GM18867 (cell line): Measurements from ENCODE around the gene SPEN.
"Not testable (repeated sequence)": the region's sequence is repeated elsewhere in the genome, so short reads cannot be mapped to it uniquely, and the experiment has no call there.

Source experiments
- ATAC-seq: cut with Tn5 transposase; IDR thresholded peaks from one replicate; pipeline ENCODE4 v1.9.1; 2021; ENCODE audit warnings: mild to moderate bottlenecking, moderate library complexity; ENCODE audit not compliant: unreplicated experiment

The SPEN gene

DNA sequence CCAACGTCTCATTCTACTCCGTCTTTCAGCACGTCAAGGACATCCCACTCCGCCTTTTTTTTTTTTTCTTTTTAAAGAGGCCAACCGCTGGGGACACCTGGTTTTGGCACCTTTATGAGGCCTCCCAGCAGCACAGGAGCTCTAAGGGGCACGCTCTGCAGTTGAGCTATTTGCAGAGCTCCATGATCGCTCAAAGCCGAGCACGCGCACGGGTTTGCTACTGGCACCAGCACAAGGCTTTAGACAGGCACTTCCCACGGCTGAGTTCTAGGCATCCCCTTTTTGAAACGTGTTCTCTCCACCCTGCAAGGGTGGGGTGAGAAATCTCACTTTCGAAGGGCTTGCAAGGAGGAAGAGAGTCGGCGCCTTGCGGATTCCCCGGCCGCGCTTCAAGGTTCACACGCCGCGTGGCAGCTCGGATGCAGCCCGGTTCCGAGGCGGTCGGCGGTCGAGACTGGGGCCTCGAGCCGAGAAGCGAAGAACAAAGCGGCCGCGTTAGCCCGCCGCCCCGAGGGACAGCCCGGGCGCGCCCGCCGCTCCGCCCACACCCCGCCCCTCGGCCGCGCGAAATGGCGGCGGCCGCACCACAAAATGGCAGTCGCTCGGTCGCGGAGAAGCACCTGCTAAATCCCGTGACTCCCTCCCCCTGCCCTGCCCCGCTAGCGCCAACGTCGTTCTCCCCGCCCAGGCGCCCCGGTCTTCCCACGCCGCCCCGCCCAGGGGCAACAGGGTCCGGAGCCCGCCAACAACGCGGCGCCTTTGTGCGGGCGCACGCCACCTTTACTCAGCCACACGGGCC is 12.9 kb upstream of the SPEN start:
- peak; percentile 47 for ATAC-seq

DNA sequence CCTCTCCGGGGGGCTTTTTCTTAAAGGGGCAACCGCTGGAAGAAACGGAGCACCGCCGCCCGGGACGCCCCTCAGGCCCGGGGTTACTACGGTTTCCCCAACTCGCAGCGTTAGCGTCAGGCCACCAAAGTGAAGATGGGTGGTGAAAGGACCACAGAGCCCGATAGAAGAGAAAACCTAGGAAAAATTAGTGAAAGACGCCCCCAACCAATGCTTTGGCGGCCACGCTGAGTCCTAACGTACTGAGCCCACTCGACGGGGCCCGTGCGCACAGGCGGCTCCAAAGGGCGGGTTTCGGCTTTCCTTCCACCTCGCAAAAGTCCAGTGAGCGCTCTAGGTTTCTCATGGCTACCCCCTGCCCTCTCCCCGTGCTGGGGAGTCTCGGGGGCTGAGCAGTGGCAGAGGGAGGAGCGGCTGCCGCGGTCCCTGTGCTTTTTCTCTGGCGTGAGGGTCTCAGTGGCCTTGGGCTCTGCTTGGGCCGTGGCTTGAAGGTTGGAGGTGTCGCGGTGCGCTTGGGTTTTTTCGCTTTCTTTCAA is 12.2 kb upstream of the SPEN start:
- ATAC-seq: peak; percentile 3

GRCh38 chr1:15835741-15836510 is 11.6 kb upstream of the SPEN start:
- ATAC-seq: peak; percentile 52

GRCh38 chr1:15836511-15836771 is 11.1 kb upstream of the SPEN start:
- not testable (repeated sequence) for ATAC-seq

- ATAC-seq: no peak
Observed at GRCh38 chr1:15836772-15837669, 10.5 kb upstream of the SPEN start.

DNA sequence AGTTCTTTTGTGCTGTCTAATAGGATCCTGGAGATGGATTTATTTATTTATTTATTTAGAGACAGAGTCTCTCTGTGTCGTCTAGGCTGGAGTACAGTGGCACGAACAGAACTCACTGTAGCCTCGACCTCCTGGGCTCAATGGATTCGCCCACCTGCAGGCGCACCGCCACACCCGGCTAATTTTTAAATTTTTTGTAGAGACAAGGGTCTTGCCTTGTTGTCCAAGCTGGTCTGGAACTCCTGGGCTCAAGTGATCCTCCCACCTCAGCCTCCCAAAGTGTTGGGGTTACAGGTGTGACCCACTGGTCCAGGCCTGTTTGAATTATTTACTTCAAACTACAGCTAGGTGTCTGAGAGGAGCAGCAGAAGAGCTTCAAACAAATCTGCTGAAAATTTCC is 9.6 kb upstream of the SPEN start:
- no peak for ATAC-seq

DNA sequence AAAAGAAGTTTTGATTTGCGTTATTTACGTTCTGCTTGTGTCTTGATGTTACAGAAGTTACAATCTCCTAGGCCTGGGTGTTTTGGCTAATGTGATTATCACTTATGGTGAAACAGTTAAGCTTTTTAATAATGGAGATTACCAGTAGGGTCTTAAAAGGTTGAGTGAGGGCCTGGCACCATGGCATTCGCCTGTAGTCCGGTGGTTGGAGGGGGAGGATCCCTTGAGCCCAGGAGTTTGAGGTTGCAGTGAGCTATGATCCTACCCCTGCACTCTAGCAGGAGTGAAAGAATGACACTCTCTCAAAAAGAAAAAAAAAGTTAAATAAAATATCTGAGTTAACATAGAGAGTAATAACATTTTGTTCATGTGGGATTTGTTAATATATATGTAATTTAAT is 8.8 kb upstream of the SPEN start:
- ATAC-seq: no peak

DNA sequence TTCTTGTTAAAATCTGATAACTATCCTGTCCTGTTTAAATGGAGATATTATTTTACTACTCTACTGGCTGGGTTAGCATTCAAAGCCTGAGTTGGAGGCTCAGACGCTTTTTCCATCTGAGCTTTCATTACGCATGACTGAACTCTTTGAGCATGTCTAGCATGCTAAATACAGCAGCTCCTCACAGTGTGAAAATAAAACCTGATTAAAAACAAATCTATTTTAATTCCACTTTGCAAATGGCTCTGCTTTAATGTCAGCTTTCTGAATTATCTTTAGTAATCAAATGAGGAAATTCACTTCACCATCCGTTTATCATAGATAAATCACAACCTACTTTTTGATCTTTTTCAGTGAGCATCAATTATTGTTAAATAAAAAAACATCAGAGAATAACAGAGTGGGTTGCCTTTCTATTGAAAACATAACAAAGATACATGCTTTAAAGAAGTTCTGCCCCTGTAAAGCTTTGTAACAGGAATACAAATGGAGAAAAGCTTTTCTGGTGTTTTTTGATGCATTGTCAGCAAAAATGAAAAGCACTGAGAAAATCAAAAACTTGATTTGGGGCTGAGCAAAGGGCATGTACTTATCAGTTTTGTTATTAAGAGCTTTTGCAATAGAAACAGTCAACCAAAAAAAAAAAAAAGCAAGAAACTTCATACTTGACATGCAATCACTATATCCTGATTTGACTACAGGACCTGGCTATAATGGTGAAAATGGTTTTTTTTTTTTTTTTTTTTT is 3.5 kb upstream of the SPEN start:
- ATAC-seq: no peak

- ATAC-seq: not testable (repeated sequence)
Observed at GRCh38 chr1:15846056-15846455, 1.5 kb upstream of the SPEN start.

GRCh38 chr1:15847893-15848142 is 311 bp downstream of the SPEN start:
- no peak for ATAC-seq

- ATAC-seq: peak; percentile 19
Observed at GRCh38 chr1:15848143-15848928, 829 bp downstream of the SPEN start.

DNA sequence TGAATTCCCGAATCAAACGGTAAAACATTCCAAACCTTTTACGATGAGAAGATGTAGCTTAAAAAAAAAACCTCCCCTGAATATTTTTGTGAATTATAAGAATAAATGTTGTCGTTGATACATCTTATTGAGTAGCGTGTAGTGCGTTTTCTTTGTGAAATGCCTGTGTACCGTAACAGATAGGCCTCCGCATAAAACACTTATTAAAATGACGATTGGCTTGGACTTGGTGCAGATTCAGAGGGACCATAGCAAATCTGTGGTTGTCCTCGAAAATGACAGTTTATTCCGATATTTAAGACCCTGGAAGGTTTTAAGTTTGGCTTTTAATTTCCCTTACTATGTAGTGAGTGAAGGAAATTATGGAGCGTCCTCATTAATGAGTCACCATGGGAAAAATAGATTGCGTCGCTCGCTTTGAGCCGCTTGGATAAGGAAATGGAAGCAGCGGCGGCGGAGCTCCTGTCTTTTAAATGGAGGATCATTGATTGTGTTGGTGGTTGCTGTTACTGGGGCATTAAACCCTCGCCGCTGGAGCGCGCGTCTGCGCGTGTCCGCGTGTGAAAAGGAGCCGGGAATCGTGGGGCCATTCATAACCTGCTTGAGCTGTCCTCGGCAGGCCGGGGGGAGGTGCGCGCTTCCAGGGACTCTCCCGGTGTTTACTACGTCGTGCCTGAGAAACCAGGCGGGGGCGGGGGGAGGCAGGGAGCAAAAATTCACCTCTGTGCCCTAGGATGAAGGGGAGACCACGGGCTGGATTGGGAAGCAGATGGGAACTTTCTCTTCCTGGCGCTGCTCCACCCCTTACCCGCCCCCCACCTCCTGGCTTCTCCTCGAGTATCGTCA is 1.6 kb downstream of the SPEN start:
- no peak for ATAC-seq

GRCh38 chr1:15849775-15850324 is 2.3 kb downstream of the SPEN start:
- ATAC-seq: no peak

DNA sequence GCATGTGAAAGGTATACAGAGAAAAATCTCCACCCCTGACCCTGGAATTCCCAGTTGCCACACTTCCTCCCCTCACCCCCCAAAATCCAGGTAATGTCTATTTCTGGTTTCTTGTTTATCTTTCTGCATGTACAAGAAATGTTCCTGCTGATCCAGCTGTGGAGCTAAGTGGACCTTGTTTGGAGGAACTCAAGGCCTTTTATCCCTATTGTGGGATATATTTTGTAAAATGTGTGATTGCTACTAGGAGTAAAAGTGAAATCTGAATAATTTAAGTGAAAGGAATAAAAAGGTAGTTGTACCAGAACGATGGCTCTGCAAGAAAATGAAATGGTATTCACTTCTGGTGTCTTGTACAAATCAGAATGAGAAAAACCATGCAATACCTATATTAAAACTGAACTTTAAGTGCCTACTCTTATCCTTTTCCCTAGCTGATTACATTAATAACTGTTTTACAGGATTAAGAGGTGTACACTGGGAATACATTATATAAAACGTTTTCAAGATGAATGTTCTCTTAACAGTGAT is 3.0 kb downstream of the SPEN start:
- ATAC-seq: no peak

- ATAC-seq: no peak
Observed at GRCh38 chr1:15851210-15852035, 3.9 kb downstream of the SPEN start.

DNA sequence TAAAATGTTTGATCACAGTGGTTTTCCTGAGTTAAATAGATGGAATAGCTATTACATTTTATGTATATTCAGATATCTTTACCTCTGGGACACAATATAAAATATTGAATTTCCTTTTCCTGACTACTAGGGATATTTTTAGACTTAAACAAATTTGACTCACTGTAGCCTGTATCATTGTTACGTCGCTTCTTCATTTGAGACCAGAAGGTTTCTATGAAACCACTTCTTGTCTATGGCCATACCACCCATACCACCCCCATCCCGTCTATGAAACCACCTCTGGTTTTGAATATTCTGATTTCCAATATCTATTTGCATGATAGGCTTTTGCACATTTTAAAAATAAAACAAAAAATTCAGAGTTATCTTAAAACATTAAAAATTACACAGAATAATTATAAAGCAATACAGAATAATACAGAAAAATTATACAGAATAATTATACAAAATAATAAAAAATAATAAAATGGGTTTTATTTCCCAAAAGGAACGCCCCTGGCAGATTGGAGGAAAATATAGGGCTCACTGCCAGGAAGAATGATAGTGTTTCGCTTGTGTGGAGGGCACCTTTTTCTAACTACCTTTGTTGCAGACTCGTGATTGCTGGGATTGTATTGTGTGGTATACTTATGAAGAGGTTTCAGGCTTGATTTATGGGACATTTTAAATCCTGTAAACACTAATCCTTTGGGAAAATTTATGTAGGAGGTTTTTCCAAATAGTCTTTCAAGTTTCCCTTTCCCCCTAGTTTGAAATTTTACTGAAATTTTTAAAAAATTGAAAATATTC is 4.7 kb downstream of the SPEN start:
- ATAC-seq: no peak

- no peak for ATAC-seq
Observed at GRCh38 chr1:15852828-15853302, 5.4 kb downstream of the SPEN start.
